Stimulated activated CD4-positive, alpha-beta T cell treated with anti-CD3 and anti-CD28 coated beads, Interleukin-1b, Interleukin-23, amount 100 ng/mL, for 48 hours (primary cell): ENCODE data around the gene GPSM1.

Source experiments
- DNase-seq: peaks from one replicate; pipeline ENCODE4 v3.0.0-alpha.2; 2020

Gene GPSM1

DNA sequence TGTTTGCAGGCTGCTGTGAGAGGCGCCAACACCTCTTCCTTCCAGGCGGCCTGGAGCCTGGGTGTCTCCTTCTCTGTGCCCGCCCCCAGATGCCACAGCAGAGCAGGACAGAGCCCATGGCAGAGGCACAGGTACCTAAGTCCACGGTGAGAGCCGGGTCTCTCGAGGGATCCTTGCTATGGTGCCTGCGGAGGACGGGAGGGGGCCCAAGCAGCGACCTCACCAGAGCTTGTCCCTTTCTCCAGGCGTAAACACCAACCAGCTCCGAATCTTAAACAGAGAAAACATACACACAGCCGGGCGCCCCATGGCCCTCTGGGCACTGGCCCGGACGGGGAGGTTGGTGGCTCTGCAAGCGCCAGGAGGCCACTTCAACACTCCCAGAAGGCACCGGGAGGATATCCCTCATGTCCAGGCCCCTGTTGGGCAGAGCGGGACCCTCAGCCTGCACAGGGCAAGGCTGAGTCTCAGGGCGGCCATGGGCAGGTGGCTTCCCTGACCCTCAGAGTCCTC lies 35.3 kb upstream of the GPSM1 start:
- no peak for DNase-seq

GRCh38 chr9:136292591-136293448 lies 34.5 kb upstream of the GPSM1 start:
- DNase-seq = no peak

GRCh38 chr9:136293476-136294077 lies 33.8 kb upstream of the GPSM1 start:
- no peak for DNase-seq

GRCh38 chr9:136294437-136294836 lies 32.9 kb upstream of the GPSM1 start:
- no peak for DNase-seq

- DNase-seq = no peak
These were observed 32.3 kb upstream of the GPSM1 start for GRCh38 chr9:136295055-136295454.

- DNase-seq = no peak
These were observed 31.6 kb upstream of the GPSM1 start for GRCh38 chr9:136295542-136296433.

DNA sequence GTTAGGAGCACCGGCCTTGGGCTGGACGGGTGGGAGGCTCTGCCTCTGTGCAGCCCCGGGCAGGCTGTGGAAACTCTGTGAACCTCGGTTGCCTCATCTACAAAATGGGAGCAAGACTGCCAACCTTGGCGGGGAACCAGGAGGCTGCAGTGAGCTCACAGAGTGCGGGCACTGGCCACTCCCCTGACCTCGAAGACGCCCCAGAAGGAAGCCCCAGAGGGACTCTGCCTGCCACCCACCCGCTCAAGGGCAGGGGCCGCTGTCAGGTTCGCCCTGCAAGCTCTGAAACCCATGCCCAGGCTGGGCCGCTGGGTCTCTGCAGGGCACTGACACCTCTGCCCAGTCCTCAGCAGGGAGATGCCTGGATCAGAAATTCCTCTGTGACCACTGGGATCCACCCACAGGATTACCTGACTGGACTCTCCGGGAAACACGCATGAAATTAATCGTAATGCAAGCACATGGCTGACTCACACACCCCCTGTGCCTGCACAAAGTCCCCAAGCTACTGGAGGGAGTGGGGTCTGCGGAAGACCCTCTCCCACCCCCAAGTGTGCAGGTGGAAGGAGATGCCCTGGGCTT lies 30.8 kb upstream of the GPSM1 start:
- DNase-seq = no peak

- no peak for DNase-seq
These were observed 30.2 kb upstream of the GPSM1 start for GRCh38 chr9:136297016-136297691.

- DNase-seq = no peak
These were observed 29.3 kb upstream of the GPSM1 start for GRCh38 chr9:136297766-136298735.

DNA sequence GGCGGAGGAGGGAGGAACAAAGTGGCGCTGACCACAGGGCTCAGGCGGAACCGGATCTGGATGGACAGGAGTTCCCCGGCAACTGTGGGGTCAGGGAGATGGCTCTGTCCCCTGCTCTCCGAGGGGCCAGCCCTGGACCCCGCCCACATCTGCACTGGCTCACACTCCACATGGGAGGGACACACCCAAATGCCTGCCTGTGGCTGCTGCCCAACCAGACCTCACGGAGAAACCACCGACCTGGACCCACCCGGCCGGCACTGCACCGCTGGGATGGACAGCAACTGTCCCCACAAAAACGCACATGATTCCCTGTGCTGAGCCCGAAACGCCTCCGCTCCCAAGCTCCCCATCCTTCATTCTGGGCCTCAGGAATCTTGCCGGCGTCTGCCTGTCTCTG lies 28.2 kb upstream of the GPSM1 start:
- DNase-seq = no peak

- DNase-seq = no peak
These were observed 27.8 kb upstream of the GPSM1 start for GRCh38 chr9:136299541-136299940.

- DNase-seq = no peak
These were observed 27.3 kb upstream of the GPSM1 start for GRCh38 chr9:136300016-136300545.

- no peak for DNase-seq
These were observed 26.5 kb upstream of the GPSM1 start for GRCh38 chr9:136300866-136301265.

GRCh38 chr9:136302527-136302926 lies 24.8 kb upstream of the GPSM1 start:
- DNase-seq = no peak

GRCh38 chr9:136303066-136303824 lies 24.1 kb upstream of the GPSM1 start:
- no peak for DNase-seq

DNA sequence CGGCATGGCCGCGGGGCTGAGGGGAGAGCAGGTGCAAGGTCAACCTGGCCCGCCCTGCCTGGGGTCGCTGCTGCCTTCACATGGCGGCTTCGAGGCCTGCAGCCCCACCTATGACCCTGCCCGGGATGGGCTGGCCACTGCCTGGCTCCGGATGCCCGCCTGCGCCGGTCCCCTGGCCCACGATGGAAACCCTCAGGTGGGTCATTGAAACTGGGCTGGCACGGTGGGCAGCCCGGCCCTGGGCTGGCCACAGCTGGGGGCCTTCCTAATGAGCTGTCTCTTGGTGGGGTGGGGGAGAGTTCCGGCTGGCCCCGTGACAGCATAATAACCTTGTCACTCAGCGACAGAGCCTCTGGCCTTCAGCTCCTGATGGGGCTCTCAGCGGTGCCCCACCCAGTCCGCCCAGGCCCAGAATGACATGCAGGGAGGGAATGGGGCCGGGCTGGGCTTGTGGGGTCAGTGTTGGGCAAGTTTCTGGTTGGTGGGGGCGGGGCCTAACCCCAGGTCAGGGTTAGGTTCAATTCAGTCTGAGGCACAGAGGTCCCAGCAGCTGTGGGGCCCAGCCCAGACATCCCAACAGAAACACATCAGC lies 23.4 kb upstream of the GPSM1 start, which contains the start of gene CCDC187:
Gene CCDC187, minus strand, starts transcription at position 270 of the 592 bp plus-strand sequence. Its CDS starts 264 bp downstream, at position 6.
- DNase-seq = no peak

- no peak for DNase-seq
These were observed 22.9 kb upstream of the GPSM1 start for GRCh38 chr9:136304456-136304855.

DNA sequence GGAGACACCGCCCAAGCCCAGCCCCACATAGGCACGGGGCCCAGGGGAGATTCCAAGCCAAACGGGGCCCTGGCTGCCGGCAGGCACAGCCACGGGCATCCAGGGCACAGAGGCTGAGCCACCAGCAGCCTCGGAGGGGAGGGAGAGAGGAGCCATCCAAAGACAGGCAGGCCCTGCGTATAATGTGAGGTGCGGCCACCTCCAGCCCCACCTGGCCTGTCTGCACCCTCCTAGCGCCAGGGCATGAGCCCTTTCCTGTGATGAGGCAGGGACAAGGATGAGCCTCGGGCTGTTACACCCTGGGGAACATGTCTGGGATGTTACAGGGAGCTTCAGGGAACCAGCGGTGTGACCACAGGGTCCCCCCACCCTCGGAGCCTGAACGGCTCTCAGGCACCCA lies 22.4 kb upstream of the GPSM1 start:
- no peak for DNase-seq

GRCh38 chr9:136305804-136306203 lies 21.5 kb upstream of the GPSM1 start:
- DNase-seq = no peak
